ENCODE results near the gene STRN.

GRCh38 chr2:36812196-36812595 is 154.1 kb downstream of the STRN start:
- TF ChIP-seq, protein P1, sequence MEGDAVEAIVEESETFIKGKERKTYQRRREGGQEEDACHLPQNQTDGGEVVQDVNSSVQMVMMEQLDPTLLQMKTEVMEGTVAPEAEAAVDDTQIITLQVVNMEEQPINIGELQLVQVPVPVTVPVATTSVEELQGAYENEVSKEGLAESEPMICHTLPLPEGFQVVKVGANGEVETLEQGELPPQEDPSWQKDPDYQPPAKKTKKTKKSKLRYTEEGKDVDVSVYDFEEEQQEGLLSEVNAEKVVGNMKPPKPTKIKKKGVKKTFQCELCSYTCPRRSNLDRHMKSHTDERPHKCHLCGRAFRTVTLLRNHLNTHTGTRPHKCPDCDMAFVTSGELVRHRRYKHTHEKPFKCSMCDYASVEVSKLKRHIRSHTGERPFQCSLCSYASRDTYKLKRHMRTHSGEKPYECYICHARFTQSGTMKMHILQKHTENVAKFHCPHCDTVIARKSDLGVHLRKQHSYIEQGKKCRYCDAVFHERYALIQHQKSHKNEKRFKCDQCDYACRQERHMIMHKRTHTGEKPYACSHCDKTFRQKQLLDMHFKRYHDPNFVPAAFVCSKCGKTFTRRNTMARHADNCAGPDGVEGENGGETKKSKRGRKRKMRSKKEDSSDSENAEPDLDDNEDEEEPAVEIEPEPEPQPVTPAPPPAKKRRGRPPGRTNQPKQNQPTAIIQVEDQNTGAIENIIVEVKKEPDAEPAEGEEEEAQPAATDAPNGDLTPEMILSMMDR (conservative IDR thresholded peaks at IDR 0.05; ENCODE audit: low read length) = peak; percentile 53
- no peak for TF ChIP-seq EZH2phosphoT487 (IDR thresholded peaks at IDR 0.05; ENCODE audit: borderline replicate concordance, low read depth, low read length)
